Stomach smooth muscle (tissue), 2 donors: Measurements from ENCODE around the gene GLRA3.
"Not testable (repeated sequence)": the region's sequence is repeated elsewhere in the genome, so short reads cannot be mapped to it uniquely, and the experiment has no call there.

ENCODE experiments used
- H3K27ac ChIP-seq: one replicate; pipeline ENCODE4 v1.7.0; 2013; ENCODE audit warnings: mild to moderate bottlenecking, low read length, inconsistent platforms
- H3K27me3 ChIP-seq, 2 donors: one replicate each; pipeline ENCODE4 v1.7.0; 2013; ENCODE audit warnings: low read length in 2 of 2; ENCODE audit not compliant: insufficient read depth in 2 of 2, control insufficient read depth in 1 of 2
- H3K36me3 ChIP-seq, 2 donors: one replicate each; pipeline ENCODE4 v1.7.0; 2013; ENCODE audit warnings: low read length in 2 of 2; ENCODE audit not compliant: control insufficient read depth in 2 of 2, insufficient read depth in 2 of 2
- H3K4me1 ChIP-seq: one replicate; pipeline ENCODE4 v1.7.0; 2013; ENCODE audit warnings: low read length; ENCODE audit not compliant: control insufficient read depth, insufficient read depth
- H3K4me3 ChIP-seq, 2 donors: one replicate each; pipeline ENCODE4 v1.7.0; 2013; ENCODE audit warnings: low read length in 2 of 2
- H3K9ac ChIP-seq, 2 donors: one replicate each; pipeline ENCODE4 v1.7.0; 2013; ENCODE audit warnings: low read length in 2 of 2, mild to moderate bottlenecking in 1 of 2
- H3K9me3 ChIP-seq, 2 donors: one replicate each; pipeline ENCODE4 v1.7.0; 2013; ENCODE audit warnings: low read length in 2 of 2; ENCODE audit not compliant: control insufficient read depth in 2 of 2
- donor health status: healthy.
- donor health status: Pancreatic carcinoma.

GLRA3 gene

GRCh38 chr4:174658246-174658645 is 170.8 kb downstream of the GLRA3 start:
- Histone ChIP-seq H3K27ac (no peak overlapping the region), H3K9me3 (no peaks in the 10 kb centered on the region), H3K36me3 (no peaks in the 10 kb centered on the region), H3K27me3 (no peaks in the 10 kb centered on the region), H3K4me1 (no peaks in the 10 kb centered on the region), H3K4me3 (no peak overlapping the region), H3K9ac (no peak overlapping the region)

DNA sequence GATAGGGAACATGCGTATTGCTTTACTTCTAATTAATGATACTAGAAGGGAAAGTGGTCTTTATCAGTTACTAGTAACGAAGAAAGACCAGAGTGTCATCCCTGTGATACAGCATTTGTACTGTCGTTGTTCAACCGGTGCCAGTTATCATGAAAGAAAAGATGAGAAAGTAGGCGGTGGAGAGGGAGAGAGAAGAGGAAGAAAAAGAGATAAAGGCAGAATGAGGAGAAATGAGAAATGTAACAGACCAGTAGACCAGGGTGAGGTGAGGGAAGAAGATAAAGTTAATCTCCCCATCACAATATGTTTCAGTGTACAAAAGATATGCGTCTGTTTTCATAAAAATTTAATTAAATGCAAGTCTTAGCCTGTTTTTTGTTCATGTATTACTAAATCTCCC is 171.6 kb downstream of the GLRA3 start:
- no peak overlapping the region for H3K27ac ChIP-seq
- no peaks in the 10 kb centered on the region for H3K4me1 ChIP-seq
- H3K9me3 ChIP-seq, result no peaks in the 10 kb centered on the region
- no peak overlapping the region for H3K4me3 ChIP-seq
- H3K9ac ChIP-seq, result no peak overlapping the region
- no peaks in the 10 kb centered on the region for H3K27me3 ChIP-seq
- H3K36me3 ChIP-seq, result no peaks in the 10 kb centered on the region

DNA sequence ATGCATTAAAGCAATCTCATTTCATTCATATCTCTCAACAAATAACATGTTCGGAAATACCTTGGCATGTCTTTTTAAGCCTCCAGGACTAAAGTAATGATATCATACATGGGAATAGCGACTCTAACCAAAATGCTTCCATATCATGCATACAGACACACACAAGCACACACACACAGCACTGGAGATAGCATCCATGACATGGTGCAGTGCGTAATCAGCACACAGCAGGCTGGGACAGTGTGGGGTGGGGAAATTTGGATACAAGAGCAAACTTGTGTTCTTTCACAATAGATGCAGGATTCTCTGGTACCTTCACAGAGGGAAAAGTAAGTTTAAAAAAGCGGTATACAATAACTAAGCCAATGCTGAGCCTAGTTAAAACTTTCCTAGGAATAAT is 174.4 kb downstream of the GLRA3 start:
- H3K27me3 ChIP-seq, result no peaks in the 10 kb centered on the region
- no peak overlapping the region for H3K27ac ChIP-seq
- H3K4me1 ChIP-seq, result no peaks in the 10 kb centered on the region
- H3K4me3 ChIP-seq, result no peak overlapping the region
- no peaks in the 10 kb centered on the region for H3K9me3 ChIP-seq
- no peaks in the 10 kb centered on the region for H3K36me3 ChIP-seq
- no peak overlapping the region for H3K9ac ChIP-seq

- Histone ChIP-seq H3K27me3 (no peaks in the 10 kb centered on the region), H3K27ac (no peak overlapping the region), H3K4me3 (no peak overlapping the region), H3K4me1 (no peaks in the 10 kb centered on the region), H3K9ac (no peak overlapping the region), H3K36me3 (no peaks in the 10 kb centered on the region), H3K9me3 (no peaks in the 10 kb centered on the region)
These were observed 178.2 kb downstream of the GLRA3 start for GRCh38 chr4:174650711-174651355.

GRCh38 chr4:174648812-174649211 is 180.2 kb downstream of the GLRA3 start:
- no peak overlapping the region for H3K27ac ChIP-seq
- H3K27me3 ChIP-seq, result no peaks in the 10 kb centered on the region
- no peak overlapping the region for H3K4me3 ChIP-seq
- no peaks in the 10 kb centered on the region for H3K36me3 ChIP-seq
- no peaks in the 10 kb centered on the region for H3K4me1 ChIP-seq
- no peaks in the 10 kb centered on the region for H3K9me3 ChIP-seq
- H3K9ac ChIP-seq, result no peak overlapping the region

- no peak overlapping the region for H3K9ac ChIP-seq
- no peaks in the 10 kb centered on the region for H3K36me3 ChIP-seq
- no peaks in the 10 kb centered on the region for H3K27me3 ChIP-seq
- H3K9me3 ChIP-seq, result no peaks in the 10 kb centered on the region
- no peak overlapping the region for H3K4me3 ChIP-seq
- H3K27ac ChIP-seq, result no peak overlapping the region
- no peaks in the 10 kb centered on the region for H3K4me1 ChIP-seq
These were observed 182.7 kb downstream of the GLRA3 start for GRCh38 chr4:174646326-174646725.

DNA sequence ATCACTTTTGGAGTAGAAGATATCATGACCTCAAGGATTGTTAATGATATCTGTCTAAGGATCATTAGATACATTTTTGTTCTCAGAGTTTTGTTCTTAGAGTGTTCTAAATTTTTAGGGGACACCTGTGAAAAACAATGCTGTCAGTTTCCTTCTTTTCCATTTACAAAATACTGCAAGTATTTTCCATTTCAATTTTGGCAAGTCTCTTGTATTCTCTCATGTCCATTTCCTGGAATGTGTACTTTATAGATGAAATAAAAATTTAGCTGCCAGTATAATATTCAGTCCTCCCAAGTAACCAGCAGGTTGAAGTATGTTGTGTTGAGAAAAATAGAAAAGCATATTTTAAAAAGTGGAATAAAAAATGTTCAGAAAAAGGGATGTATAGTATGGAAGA is 188.9 kb downstream of the GLRA3 start:
- H3K36me3 ChIP-seq, result no peaks in the 10 kb centered on the region
- no peak overlapping the region for H3K9ac ChIP-seq
- no peak overlapping the region for H3K4me3 ChIP-seq
- H3K27ac ChIP-seq, result no peak overlapping the region
- H3K4me1 ChIP-seq, result no peaks in the 10 kb centered on the region
- H3K9me3 ChIP-seq, result no peaks in the 10 kb centered on the region
- H3K27me3 ChIP-seq, result no peaks in the 10 kb centered on the region

- Histone ChIP-seq H3K36me3 (no peaks in the 10 kb centered on the region), H3K9ac (no peak overlapping the region), H3K9me3 (no peaks in the 10 kb centered on the region), H3K27me3 (no peaks in the 10 kb centered on the region), H3K4me3 (no peak overlapping the region), H3K4me1 (no peaks in the 10 kb centered on the region), H3K27ac (no peak overlapping the region)
These were observed 193.3 kb downstream of the GLRA3 start for GRCh38 chr4:174635732-174636131.

GRCh38 chr4:174633399-174633798 is 195.6 kb downstream of the GLRA3 start:
- Histone ChIP-seq H3K9me3 (no peaks in the 10 kb centered on the region), H3K27me3 (no peaks in the 10 kb centered on the region), H3K4me3 (no peak overlapping the region)

DNA sequence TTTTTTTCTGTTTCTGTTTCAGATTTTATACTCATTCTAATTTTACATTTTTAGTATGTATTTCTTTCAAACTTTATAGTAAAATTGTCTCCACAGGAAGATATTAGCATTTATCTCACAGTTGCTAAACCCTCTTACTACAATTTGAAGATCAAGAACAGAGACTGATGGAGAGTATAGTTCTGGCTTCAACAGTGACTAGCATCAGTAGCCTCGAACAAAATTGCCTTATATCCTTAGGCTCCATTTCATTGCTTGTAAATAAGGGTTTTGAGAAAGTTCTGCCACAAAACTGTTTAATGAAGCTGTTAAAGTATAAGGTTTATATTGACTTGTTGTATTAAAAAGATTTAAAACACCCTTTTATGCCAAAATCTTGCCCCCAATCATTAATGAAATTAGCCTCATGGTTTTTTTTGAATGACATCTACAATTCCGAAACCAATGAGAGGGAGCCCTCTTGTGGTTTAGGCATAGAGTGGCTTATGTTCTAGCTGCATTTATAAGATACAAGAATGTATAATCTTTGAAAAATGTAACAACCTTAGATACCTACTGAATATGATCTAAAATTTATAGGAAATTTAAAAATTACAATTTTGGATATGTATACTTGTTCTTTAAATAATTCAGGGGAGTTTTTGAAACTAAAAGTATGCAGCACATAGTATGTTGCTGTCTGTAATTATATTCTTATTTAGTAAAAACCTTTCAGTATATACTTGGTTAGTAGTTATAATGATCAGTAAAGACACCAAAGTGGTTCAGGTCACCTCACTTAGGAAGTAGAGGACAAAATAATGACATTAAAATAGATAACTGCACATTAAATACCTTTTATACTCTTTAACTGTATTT is 196.9 kb downstream of the GLRA3 start:
- Histone ChIP-seq H3K9ac (no peak overlapping the region), H3K4me3 (no peak overlapping the region)

More at GRCh38 chr4:174633399-174633798, 195.6 kb downstream of the GLRA3 start:
- no peak overlapping the region for H3K27ac ChIP-seq
- no peaks in the 10 kb centered on the region for H3K36me3 ChIP-seq
- H3K9ac ChIP-seq, result no peak overlapping the region
- no peaks in the 10 kb centered on the region for H3K4me1 ChIP-seq

GRCh38 chr4:174629907-174630450 is 199.1 kb downstream of the GLRA3 start:
- not testable (repeated sequence) for H3K27ac ChIP-seq, H3K4me3 ChIP-seq, H3K4me1 ChIP-seq, H3K9me3 ChIP-seq, H3K9ac ChIP-seq, H3K27me3 ChIP-seq, H3K36me3 ChIP-seq

More for the DNA sequence above, 196.9 kb downstream of the GLRA3 start:
- no peaks in the 10 kb centered on the region for H3K36me3 ChIP-seq
- H3K27ac ChIP-seq, result no peak overlapping the region
- H3K4me1 ChIP-seq, result no peaks in the 10 kb centered on the region
- no peaks in the 10 kb centered on the region for H3K27me3 ChIP-seq
- H3K9me3 ChIP-seq, result no peaks in the 10 kb centered on the region
